Activated CD4-positive, alpha-beta T cell treated with anti-CD3 and anti-CD28 coated beads, Interleukin-2, amount 10 ng/mL, durations not matched to agents 7 days and 5 days (primary cell): Measurements from ENCODE around the gene PCDHA6. TPM values are rescaled to one million over a fixed set of nuclear protein-coding genes. Genes with fewer than 3 reads are reported as not detected.
"Not testable (repeated sequence)": the region's sequence is repeated elsewhere in the genome, so short reads cannot be mapped to it uniquely, and the experiment has no call there.

Experiments used
- CTCF ChIA-PET: fragments of 350-600 bp; sonication (Branson Sonifier 250); formaldehyde crosslinking; loops from one replicate; lab custom pipeline; 2021; ENCODE audit warnings: antibody characterized with exemption; lab: Charles Lee
- POLR2A ChIA-PET: fragments of 350-600 bp; sonication (Branson Sonifier 250); formaldehyde crosslinking; loops from one replicate; lab custom pipeline; 2021; ENCODE audit warnings: antibody characterized with exemption; lab: Charles Lee
- DNase-seq: peaks from one replicate; pipeline ENCODE4 v3.0.0-alpha.2; 2020
- H3K27ac Mint-ChIP-seq: one replicate; pipeline ENCODE4 v1.8.0; 2021; ENCODE audit warnings: mild to moderate bottlenecking, moderate library complexity, mixed read lengths
- H3K27me3 Mint-ChIP-seq: one replicate; pipeline ENCODE4 v1.8.0; 2021; ENCODE audit warnings: mixed read lengths
- H3K36me3 Mint-ChIP-seq: one replicate; pipeline ENCODE4 v1.8.0; 2021; ENCODE audit warnings: low read depth, mixed read lengths
- H3K4me1 Mint-ChIP-seq: one replicate; pipeline ENCODE4 v1.8.0; 2021; ENCODE audit warnings: mixed read lengths
- H3K4me3 Mint-ChIP-seq: one replicate; pipeline ENCODE4 v1.8.0; 2021; ENCODE audit warnings: mild to moderate bottlenecking, moderate library complexity, mixed read lengths
- H3K9me3 Mint-ChIP-seq: one replicate; pipeline ENCODE4 v1.8.0; 2021; ENCODE audit warnings: mixed read lengths
- total RNA-seq, 2 experiments: library from RNA; stranded (reverse); gene quantifications; one replicate each; pipeline ENCODE4 v1.2.3, GENCODE V29; 2021

The PCDHA6 gene
- total RNA-seq, 2 experiments from 2014 or later: not detected

DNA sequence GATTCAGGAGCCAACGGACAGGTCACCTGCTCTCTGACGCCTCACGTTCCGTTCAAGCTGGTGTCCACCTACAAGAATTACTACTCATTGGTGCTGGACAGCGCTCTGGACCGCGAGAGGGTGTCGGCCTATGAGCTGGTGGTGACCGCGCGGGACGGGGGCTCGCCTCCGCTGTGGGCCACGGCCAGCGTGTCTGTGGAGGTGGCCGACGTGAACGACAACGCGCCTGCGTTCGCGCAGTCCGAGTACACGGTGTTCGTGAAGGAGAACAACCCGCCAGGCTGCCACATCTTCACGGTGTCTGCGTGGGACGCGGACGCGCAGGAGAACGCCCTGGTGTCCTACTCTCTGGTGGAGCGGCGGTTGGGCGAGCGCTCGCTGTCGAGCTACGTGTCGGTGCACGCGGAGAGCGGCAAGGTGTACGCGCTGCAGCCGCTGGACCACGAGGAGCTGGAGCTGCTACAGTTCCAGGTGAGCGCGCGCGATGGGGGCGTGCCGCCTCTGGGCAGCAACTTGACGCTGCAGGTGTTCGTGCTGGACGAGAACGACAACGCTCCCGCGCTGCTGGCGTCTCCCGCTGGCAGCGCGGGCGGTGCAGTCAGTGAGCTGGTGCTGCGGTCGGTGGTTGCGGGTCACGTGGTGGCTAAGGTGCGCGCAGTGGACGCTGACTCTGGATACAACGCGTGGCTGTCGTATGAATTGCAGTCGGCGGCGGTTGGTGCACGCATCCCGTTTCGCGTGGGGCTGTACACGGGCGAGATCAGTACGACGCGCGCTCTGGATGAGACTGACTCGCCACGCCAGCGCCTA is 29.6 kb downstream of the PCDHA6 start:
- POLR2A ChIA-PET: no interaction called here
- Mint-ChIP-seq H3K36me3 (peaks cover 3% of the 10 kb centered on the region), H3K9me3 (peaks cover 27% of the 10 kb centered on the region), H3K27me3 (no peaks in the 10 kb centered on the region), H3K27ac (no peak overlapping the region), H3K4me3 (no peak overlapping the region), H3K4me1 (no peaks in the 10 kb centered on the region)
- no peak for DNase-seq
- CTCF ChIA-PET: no interaction called here

DNA sequence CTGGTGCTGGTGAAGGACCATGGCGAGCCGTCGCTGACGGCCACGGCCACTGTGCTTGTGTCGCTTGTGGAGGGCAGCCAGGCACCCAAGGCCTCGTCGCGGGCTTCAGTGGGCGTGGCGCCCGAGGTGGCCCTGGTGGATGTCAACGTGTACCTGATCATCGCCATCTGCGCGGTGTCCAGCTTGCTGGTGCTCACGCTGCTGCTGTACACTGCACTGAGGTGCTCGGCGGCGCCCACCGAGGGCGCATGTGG is 30.2 kb downstream of the PCDHA6 start:
- Mint-ChIP-seq H3K4me1 (no peaks in the 10 kb centered on the region), H3K36me3 (peaks cover 3% of the 10 kb centered on the region), H3K9me3 (peaks cover 24% of the 10 kb centered on the region), H3K27me3 (no peaks in the 10 kb centered on the region), H3K4me3 (no peak overlapping the region), H3K27ac (no peak overlapping the region)
- DNase-seq: no peak
- ChIA-PET CTCF (no interaction called here), POLR2A (no interaction called here)

DNA sequence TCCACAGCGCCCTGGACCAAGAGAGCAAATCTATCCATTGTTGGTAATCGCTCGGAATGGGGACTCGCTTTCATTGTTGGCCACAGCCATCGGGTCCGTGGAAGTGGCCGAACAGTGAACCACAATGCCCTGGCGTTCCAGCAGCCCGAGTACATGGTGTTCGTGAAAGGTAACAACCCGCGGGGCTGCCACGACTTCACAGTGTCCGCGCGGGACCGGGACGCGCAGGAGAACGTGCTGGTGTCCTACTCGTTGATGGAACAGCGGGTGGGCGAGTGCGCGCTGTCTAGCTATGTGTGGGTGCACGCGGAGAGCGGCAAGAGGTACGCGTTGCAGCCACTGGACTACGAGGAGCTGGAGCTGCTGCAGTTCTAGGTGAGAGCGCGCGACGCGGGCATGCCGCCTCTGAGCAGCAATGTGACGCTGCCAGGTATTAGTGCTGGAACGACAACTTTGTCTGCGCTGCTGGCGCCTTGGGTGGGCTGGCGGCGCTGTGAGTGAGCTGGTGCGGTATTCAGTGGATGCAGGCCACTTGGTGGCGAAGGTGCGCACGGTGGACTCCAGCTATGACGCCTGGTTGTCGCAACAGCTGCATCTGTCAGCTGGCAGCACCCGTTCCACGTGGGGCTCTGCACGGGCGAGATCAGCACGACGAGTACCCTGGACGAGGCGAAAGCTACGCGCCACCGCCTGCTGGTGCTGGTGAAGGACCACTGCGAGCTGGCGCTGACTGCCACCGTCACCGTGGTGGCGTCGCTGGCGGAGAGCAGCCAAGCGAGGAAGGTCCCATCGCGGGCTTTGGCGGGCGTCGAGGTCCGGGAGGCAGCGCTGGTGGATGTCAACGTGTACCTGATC is 34.9 kb downstream of the PCDHA6 start:
- H3K27me3 Mint-ChIP-seq: no peaks in the 10 kb centered on the region
- H3K27ac Mint-ChIP-seq: no peak overlapping the region
- H3K36me3 Mint-ChIP-seq: no peaks in the 10 kb centered on the region
- no peak overlapping the region for H3K4me3 Mint-ChIP-seq
- no peak for DNase-seq
- no peaks in the 10 kb centered on the region for H3K4me1 Mint-ChIP-seq
- CTCF ChIA-PET: no interaction called here
- POLR2A ChIA-PET: no interaction called here
- peaks cover 16% of the 10 kb centered on the region for H3K9me3 Mint-ChIP-seq

DNA sequence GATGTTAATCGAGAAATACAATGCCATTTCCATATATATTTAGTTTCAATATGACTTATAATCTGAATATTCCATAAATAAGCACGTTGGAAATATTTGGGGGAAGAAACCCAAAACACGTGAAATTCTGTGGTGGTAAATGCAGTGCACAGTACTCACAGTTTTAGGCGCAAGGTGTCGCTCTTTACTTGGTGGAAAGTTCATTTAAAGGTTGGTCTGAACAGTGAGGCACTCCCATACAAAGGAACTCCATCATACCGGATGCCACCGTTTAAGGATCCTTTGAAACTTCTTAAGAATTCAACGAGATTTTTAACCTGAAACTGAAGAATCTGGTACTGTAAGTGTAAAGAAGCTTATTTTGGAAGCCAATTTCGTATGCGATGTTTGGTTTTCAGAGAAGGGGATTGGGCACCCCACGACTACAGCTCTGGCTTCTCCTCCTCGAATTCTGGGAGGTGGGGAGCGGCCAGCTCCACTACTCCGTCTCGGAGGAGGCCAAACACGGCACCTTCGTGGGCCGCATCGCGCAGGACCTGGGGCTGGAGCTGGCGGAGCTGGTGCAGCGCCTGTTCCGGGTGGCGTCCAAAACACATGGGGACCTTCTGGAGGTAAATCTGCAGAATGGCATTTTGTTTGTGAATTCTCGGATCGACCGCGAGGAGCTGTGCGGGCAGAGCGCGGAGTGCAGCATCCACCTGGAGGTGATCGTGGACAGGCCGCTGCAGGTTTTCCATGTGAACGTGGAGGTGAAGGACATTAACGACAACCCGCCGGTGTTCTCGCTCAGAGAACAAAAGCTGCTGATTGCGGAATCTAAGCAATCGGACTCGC is 41.2 kb downstream of the PCDHA6 start, which contains the start of gene PCDHA11:
PCDHA11 (plus strand) TSS at position 237 of the 834 bp plus-strand sequence; CDS start at position 384, 147 bp downstream.
- H3K9me3 Mint-ChIP-seq: peaks cover 16% of the 10 kb centered on the region
- H3K4me1 Mint-ChIP-seq: no peaks in the 10 kb centered on the region
- ChIA-PET POLR2A (no interaction called here), CTCF (no interaction called here)
- H3K36me3 Mint-ChIP-seq: peaks cover 2% of the 10 kb centered on the region
- DNase-seq: no peak
- H3K4me3 Mint-ChIP-seq: no peak within 1 kb of the TSS
- H3K27ac Mint-ChIP-seq: peak within 1 kb of the TSS; percentile 31
- H3K27me3 Mint-ChIP-seq: no peaks in the 10 kb centered on the region

DNA sequence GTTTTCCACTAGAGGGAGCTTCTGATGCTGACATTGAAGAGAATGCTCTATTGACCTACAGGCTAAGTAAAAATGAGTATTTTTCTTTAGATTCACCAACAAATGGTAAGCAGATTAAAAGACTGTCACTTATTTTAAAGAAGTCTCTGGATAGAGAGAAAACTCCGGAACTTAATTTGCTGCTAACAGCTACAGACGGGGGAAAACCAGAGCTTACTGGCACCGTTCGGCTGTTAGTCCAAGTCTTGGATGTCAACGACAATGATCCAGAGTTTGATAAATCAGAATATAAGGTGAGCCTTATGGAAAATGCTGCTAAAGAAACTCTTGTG is 41.8 kb downstream of the PCDHA6 start:
- H3K27ac Mint-ChIP-seq: peak overlapping the region; percentile 31
- H3K4me1 Mint-ChIP-seq: no peaks in the 10 kb centered on the region
- H3K4me3 Mint-ChIP-seq: no peak overlapping the region
- ChIA-PET CTCF (no interaction called here), POLR2A (no interaction called here)
- peaks cover 18% of the 10 kb centered on the region for H3K9me3 Mint-ChIP-seq
- H3K27me3 Mint-ChIP-seq: no peaks in the 10 kb centered on the region
- peaks cover 2% of the 10 kb centered on the region for H3K36me3 Mint-ChIP-seq
- no peak for DNase-seq

DNA sequence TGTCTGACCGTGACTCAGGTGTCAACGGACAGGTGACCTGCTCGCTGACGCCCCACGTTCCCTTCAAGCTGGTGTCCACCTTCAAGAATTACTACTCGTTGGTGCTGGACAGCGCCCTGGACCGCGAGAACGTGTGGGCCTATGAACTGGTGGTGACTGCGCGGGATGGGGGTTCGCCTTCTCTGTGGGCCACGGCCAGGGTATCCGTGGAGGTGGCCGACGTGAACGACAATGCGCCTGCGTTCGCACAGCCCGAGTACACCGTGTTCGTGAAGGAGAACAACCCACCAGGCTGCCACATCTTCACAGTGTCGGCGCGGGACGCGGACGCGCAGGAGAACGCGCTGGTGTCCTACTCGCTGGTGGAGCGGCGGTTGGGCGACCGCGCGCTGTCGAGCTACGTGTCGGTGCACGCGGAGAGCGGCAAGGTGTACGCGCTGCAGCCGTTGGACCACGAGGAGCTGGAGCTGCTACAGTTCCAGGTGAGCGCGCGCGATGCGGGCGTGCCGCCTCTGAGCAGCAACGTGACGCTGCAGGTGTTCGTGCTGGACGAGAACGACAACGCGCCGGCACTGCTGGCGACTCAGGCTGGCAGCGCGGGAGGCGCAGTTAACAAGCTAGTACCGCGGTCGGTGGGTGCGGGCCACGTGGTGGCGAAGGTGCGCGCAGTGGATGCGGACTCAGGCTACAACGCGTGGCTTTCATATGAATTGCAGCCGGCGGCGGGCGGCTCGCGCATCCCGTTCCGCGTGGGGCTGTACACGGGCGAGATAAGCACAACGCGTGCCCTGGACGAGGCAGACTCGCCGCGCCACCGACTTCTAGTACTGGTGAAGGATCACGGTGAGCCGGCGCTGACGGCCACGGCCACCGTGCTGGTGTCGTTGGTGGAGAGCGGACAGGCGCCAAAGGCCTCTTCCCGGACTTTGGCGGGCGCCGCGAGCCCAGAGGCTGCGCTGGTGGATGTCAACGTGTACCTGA is 42.8 kb downstream of the PCDHA6 start:
- Mint-ChIP-seq H3K27ac (no peak overlapping the region), H3K4me3 (no peak overlapping the region), H3K27me3 (peaks cover 2% of the 10 kb centered on the region), H3K9me3 (peaks cover 21% of the 10 kb centered on the region), H3K36me3 (peaks cover 2% of the 10 kb centered on the region), H3K4me1 (no peaks in the 10 kb centered on the region)
- DNase-seq: no peak
- POLR2A ChIA-PET: no interaction called here
- CTCF ChIA-PET: no interaction called here

DNA sequence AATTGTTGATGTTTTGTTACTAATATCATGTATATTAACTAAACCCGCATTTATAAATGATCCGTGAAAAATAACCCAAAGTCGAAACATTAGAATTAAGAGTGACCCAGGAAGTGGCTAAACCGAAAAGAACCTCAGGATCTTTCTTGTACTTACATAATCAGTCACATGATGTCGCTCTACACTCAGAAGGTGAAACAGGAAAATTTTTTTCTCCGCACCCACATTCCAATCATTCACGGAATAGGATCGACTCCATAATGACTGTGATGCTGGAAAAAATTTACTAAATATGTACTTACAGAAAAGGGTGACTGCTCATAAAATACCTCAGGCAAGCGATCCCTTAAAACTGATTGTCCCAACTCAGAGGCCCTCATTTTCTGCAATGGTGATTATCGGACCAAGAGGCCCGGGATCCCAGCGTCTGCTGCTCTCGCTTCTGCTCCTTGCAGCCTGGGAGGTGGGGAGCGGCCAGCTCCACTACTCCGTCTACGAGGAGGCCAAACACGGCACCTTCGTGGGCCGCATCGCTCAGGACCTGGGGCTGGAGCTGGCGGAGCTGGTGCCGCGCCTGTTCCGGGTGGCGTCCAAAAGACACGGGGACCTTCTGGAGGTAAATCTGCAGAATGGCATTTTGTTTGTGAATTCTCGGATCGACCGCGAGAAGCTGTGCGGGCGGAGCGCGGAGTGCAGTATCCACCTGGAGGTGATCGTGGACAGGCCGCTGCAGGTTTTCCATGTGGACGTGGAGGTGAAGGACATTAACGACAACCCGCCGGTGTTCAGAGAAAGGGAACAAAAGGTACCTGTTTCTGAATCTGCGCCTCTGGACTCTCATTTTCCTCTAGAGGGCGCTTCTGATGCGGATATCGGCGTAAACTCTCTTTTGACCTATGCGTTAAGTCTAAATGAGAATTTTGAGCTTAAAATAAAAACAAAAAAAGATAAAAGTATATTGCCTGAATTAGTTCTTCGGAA is 47.6 kb downstream of the PCDHA6 start, which contains the start of gene PCDHA12:
PCDHA12 (plus strand) TSS at position 224 of the 981 bp plus-strand sequence; CDS start at position 389, 165 bp downstream.
- ChIA-PET POLR2A (no interaction called here), CTCF (no interaction called here)
- Mint-ChIP-seq H3K4me3 (peak within 1 kb of the TSS; percentile 25), H3K36me3 (no peaks in the 10 kb centered on the region), H3K27me3 (peaks cover 2% of the 10 kb centered on the region), H3K9me3 (peaks cover 19% of the 10 kb centered on the region), H3K27ac (peak within 1 kb of the TSS; percentile 54), H3K4me1 (no peaks in the 10 kb centered on the region)
- no peak for DNase-seq

DNA sequence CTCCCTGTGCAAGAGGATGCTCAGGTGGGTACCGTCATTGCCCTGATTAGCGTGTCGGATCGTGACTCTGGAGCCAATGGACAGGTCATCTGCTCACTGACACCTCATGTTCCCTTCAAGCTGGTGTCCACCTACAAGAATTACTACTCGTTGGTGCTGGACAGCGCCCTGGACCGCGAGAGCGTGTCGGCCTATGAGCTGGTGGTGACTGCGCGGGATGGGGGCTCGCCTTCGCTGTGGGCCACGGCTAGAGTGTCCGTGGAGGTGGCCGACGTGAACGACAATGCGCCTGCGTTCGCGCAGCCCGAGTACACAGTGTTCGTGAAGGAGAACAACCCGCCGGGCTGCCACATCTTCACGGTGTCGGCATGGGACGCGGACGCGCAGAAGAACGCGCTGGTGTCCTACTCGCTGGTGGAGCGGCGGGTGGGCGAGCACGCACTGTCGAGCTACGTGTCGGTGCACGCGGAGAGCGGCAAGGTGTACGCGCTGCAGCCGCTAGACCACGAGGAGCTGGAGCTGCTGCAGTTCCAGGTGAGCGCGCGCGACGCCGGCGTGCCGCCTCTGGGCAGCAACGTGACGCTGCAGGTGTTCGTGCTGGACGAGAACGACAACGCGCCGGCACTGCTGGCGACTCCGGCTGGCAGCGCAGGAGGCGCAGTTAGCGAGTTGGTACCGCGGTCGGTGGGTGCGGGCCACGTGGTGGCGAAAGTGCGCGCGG is 48.9 kb downstream of the PCDHA6 start:
- Mint-ChIP-seq H3K9me3 (peaks cover 22% of the 10 kb centered on the region), H3K27ac (peak overlapping the region; percentile 54), H3K4me3 (peak overlapping the region; percentile 25)
- H3K4me1 Mint-ChIP-seq, DNase-seq, CTCF ChIA-PET, H3K36me3 Mint-ChIP-seq, POLR2A ChIA-PET, H3K27me3 Mint-ChIP-seq: not testable (repeated sequence)

DNA sequence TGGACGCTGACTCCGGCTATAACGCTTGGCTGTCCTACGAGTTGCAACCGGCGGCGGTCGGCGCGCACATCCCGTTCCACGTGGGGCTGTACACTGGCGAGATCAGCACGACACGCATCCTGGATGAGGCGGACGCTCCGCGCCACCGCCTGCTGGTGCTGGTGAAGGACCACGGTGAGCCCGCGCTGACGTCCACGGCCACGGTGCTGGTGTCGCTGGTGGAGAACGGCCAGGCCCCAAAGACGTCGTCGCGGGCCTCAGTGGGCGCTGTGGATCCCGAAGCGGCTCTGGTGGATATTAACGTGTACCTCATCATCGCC is 49.5 kb downstream of the PCDHA6 start:
- peaks cover 20% of the 10 kb centered on the region for H3K9me3 Mint-ChIP-seq
- H3K27ac Mint-ChIP-seq: no peak overlapping the region
- no peak for DNase-seq
- POLR2A ChIA-PET: no interaction called here
- CTCF ChIA-PET: no interaction called here
- peaks cover 6% of the 10 kb centered on the region for H3K27me3 Mint-ChIP-seq
- no peak overlapping the region for H3K4me3 Mint-ChIP-seq
- no peaks in the 10 kb centered on the region for H3K36me3 Mint-ChIP-seq
- no peaks in the 10 kb centered on the region for H3K4me1 Mint-ChIP-seq
